IgD-negative memory B cell (primary cell): ENCODE measurements around the gene OTUB2. TPM values are rescaled to one million over a fixed set of nuclear protein-coding genes. Genes with fewer than 3 reads are reported as not detected.

ENCODE experiments used
- H3K27ac Mint-ChIP-seq, 3 donors: one replicate each; pipeline ENCODE4 v1.8.0; 2020 to 2022; ENCODE audit warnings: mild to moderate bottlenecking in 3 of 3, mixed read lengths in 3 of 3, moderate library complexity in 1 of 3
- H3K27me3 Mint-ChIP-seq: one replicate; pipeline ENCODE4 v1.8.0; 2021; ENCODE audit warnings: mixed read lengths
- H3K36me3 Mint-ChIP-seq: one replicate; pipeline ENCODE4 v1.8.0; 2020; ENCODE audit warnings: mild to moderate bottlenecking, mixed read lengths
- H3K4me1 Mint-ChIP-seq, 3 donors: one replicate each; pipeline ENCODE4 v1.8.0; 2020 to 2022; ENCODE audit warnings: mixed read lengths in 3 of 3, mild to moderate bottlenecking in 1 of 3
- H3K4me3 Mint-ChIP-seq, 4 donors: one replicate each; pipeline ENCODE4 v1.8.0; 2020 to 2022; ENCODE audit warnings: mild to moderate bottlenecking in 4 of 4, mixed read lengths in 4 of 4, moderate library complexity in 3 of 4
- H3K9me3 Mint-ChIP-seq, 3 donors: one replicate each; pipeline ENCODE4 v1.8.0; 2020 to 2021; ENCODE audit warnings: mixed read lengths in 3 of 3, mild to moderate bottlenecking in 1 of 3
- polyA plus RNA-seq: library from polyadenylated mRNA; unstranded; fragments of 300-500 nt; fragmentation: Illumina TruSeq; gene quantifications from one replicate; pipeline ENCODE4 v1.2.3, GENCODE V29; 2021

Gene OTUB2
- polyA plus RNA-seq, 1 donor from 2014 or later = 0.19 TPM

- no peak overlapping the region for H3K27ac Mint-ChIP-seq
- no peak overlapping the region for H3K4me3 Mint-ChIP-seq
- H3K36me3 Mint-ChIP-seq = no peaks in the 10 kb centered on the region
- H3K9me3 Mint-ChIP-seq = no peaks in the 10 kb centered on the region
- H3K4me1 Mint-ChIP-seq = peaks cover 0 to 5% (median 2%) of the 10 kb centered on the region in 3 donors
- H3K27me3 Mint-ChIP-seq = peaks cover 16% of the 10 kb centered on the region
Observed at GRCh38 chr14:93987815-93988476, 38.2 kb upstream of the OTUB2 start.

GRCh38 chr14:93989939-93990338 lies 36.2 kb upstream of the OTUB2 start:
- Mint-ChIP-seq H3K4me3 (peak overlapping the region in 1 of 4 donors; percentile 11), H3K27me3 (peaks cover 12% of the 10 kb centered on the region), H3K27ac (no peak overlapping the region), H3K9me3 (no peaks in the 10 kb centered on the region), H3K36me3 (no peaks in the 10 kb centered on the region), H3K4me1 (peaks cover 0 to 5% (median 2%) of the 10 kb centered on the region in 3 donors)

GRCh38 chr14:93991212-93991611 lies 34.9 kb upstream of the OTUB2 start:
- H3K27me3 Mint-ChIP-seq = peaks cover 15% of the 10 kb centered on the region
- H3K36me3 Mint-ChIP-seq = no peaks in the 10 kb centered on the region

GRCh38 chr14:93991649-93992048 lies 34.5 kb upstream of the OTUB2 start:
- H3K4me3 Mint-ChIP-seq = no peak overlapping the region
- no peaks in the 10 kb centered on the region for H3K36me3 Mint-ChIP-seq
- H3K4me1 Mint-ChIP-seq = peaks cover 0 to 5% (median 2%) of the 10 kb centered on the region in 3 donors
- H3K27ac Mint-ChIP-seq = no peak overlapping the region
- H3K9me3 Mint-ChIP-seq = no peaks in the 10 kb centered on the region
- H3K27me3 Mint-ChIP-seq = peaks cover 14% of the 10 kb centered on the region

More at GRCh38 chr14:93991212-93991611, 34.9 kb upstream of the OTUB2 start:
- no peaks in the 10 kb centered on the region for H3K9me3 Mint-ChIP-seq
- H3K4me3 Mint-ChIP-seq = no peak overlapping the region
- H3K4me1 Mint-ChIP-seq = peaks cover 0 to 5% (median 2%) of the 10 kb centered on the region in 3 donors
- H3K27ac Mint-ChIP-seq = no peak overlapping the region

GRCh38 chr14:93993382-93993781 lies 32.8 kb upstream of the OTUB2 start:
- Mint-ChIP-seq H3K27ac (no peak overlapping the region), H3K4me3 (no peak overlapping the region), H3K9me3 (no peaks in the 10 kb centered on the region), H3K36me3 (no peaks in the 10 kb centered on the region), H3K27me3 (peaks cover 22% of the 10 kb centered on the region), H3K4me1 (peaks cover 0 to 5% (median 2%) of the 10 kb centered on the region in 3 donors)

GRCh38 chr14:93994919-93995682 lies 31.0 kb upstream of the OTUB2 start:
- no peak overlapping the region for H3K4me3 Mint-ChIP-seq
- no peaks in the 10 kb centered on the region for H3K9me3 Mint-ChIP-seq
- H3K27me3 Mint-ChIP-seq = peaks cover 22% of the 10 kb centered on the region
- H3K36me3 Mint-ChIP-seq = no peaks in the 10 kb centered on the region
- peaks cover 0 to under 1% (median 0%) of the 10 kb centered on the region in 3 donors for H3K4me1 Mint-ChIP-seq
- H3K27ac Mint-ChIP-seq = no peak overlapping the region

GRCh38 chr14:93996130-93996695 lies 29.9 kb upstream of the OTUB2 start:
- no peaks in the 10 kb centered on the region for H3K36me3 Mint-ChIP-seq
- H3K4me1 Mint-ChIP-seq = no peaks in the 10 kb centered on the region
- H3K27me3 Mint-ChIP-seq = peaks cover 25% of the 10 kb centered on the region
- no peak overlapping the region for H3K4me3 Mint-ChIP-seq
- no peak overlapping the region for H3K27ac Mint-ChIP-seq
- H3K9me3 Mint-ChIP-seq = no peaks in the 10 kb centered on the region

GRCh38 chr14:93997082-93997481 lies 29.1 kb upstream of the OTUB2 start, which contains the start of gene CCDC197:
Gene CCDC197 (plus strand): TSS chr14:93997301. CDS start chr14:93998132, 831 bp downstream.
- H3K4me1 Mint-ChIP-seq = peaks cover 0 to 4% (median under 1%) of the 10 kb centered on the region in 3 donors

GRCh38 chr14:93997916-93998870 lies 27.9 kb upstream of the OTUB2 start:
- Mint-ChIP-seq H3K27me3 (peaks cover 27% of the 10 kb centered on the region), H3K36me3 (no peaks in the 10 kb centered on the region), H3K4me3 (no peak overlapping the region), H3K27ac (no peak overlapping the region), H3K9me3 (no peaks in the 10 kb centered on the region), H3K4me1 (peaks cover 0 to 4% (median 1%) of the 10 kb centered on the region in 3 donors)

More at GRCh38 chr14:93997082-93997481, 29.1 kb upstream of the OTUB2 start, which contains the start of gene CCDC197:
- Mint-ChIP-seq H3K4me3 (no peak within 1 kb of the TSS), H3K36me3 (no peaks in the 10 kb centered on the region), H3K9me3 (no peaks in the 10 kb centered on the region), H3K27me3 (peaks cover 26% of the 10 kb centered on the region), H3K27ac (no peak within 1 kb of the TSS)

GRCh38 chr14:93998871-93999403 lies 27.2 kb upstream of the OTUB2 start:
- Mint-ChIP-seq H3K9me3 (no peaks in the 10 kb centered on the region), H3K27me3 (peaks cover 34% of the 10 kb centered on the region), H3K4me1 (peaks cover 0 to 4% (median 1%) of the 10 kb centered on the region in 3 donors), H3K27ac (no peak overlapping the region), H3K4me3 (no peak overlapping the region), H3K36me3 (no peaks in the 10 kb centered on the region)

- H3K27ac Mint-ChIP-seq = no peak overlapping the region
- peaks cover 0 to 4% (median 1%) of the 10 kb centered on the region in 3 donors for H3K4me1 Mint-ChIP-seq
- H3K9me3 Mint-ChIP-seq = no peaks in the 10 kb centered on the region
- H3K27me3 Mint-ChIP-seq = peaks cover 34% of the 10 kb centered on the region
- H3K4me3 Mint-ChIP-seq = no peak overlapping the region
- H3K36me3 Mint-ChIP-seq = no peaks in the 10 kb centered on the region
Observed at GRCh38 chr14:93999573-93999972, 26.6 kb upstream of the OTUB2 start.

- no peaks in the 10 kb centered on the region for H3K9me3 Mint-ChIP-seq
- H3K4me3 Mint-ChIP-seq = no peak overlapping the region
- no peak overlapping the region for H3K27ac Mint-ChIP-seq
- peaks cover 0 to 7% (median 1%) of the 10 kb centered on the region in 3 donors for H3K4me1 Mint-ChIP-seq
- H3K27me3 Mint-ChIP-seq = peaks cover 34% of the 10 kb centered on the region
- H3K36me3 Mint-ChIP-seq = no peaks in the 10 kb centered on the region
Observed at GRCh38 chr14:94000267-94000666, 25.9 kb upstream of the OTUB2 start.

- Mint-ChIP-seq H3K4me3 (no peak overlapping the region), H3K27ac (no peak overlapping the region), H3K36me3 (no peaks in the 10 kb centered on the region), H3K4me1 (peaks cover 0 to 7% (median 1%) of the 10 kb centered on the region in 3 donors), H3K9me3 (no peaks in the 10 kb centered on the region), H3K27me3 (peaks cover 31% of the 10 kb centered on the region)
Observed at GRCh38 chr14:94001016-94001415, 25.1 kb upstream of the OTUB2 start.
